Measurements from ENCODE around the gene FCGR1A.
"Not testable (repeated sequence)": the region's sequence is repeated elsewhere in the genome, so short reads cannot be mapped to it uniquely, and the experiment has no call there.

FCGR1A gene

GRCh38 chr1:149777084-149777483, 5.4 kb upstream of the FCGR1A start:
- DNase-seq (ENCODE audit: low spot score): not testable (repeated sequence)

DNA sequence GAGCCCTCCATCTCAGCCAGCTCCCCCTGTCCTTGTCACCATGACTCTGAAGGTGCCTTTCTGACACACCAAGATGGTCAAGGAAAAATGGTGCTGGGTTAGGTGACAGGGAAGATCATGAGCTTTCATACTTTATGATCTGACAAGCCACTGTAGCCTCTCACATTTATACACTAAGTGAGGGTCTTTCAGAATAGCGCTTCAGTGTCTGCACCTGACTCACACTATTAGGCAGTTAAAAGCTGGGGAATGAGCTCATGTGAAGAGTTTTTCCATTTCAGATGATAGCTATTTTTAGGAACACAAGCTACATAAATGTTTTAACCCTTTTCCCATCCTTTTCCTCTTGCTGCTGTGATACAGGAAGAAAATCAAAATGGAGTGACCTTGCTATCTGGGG, 4.2 kb upstream of the FCGR1A start:
- not testable (repeated sequence) for DNase-seq (ENCODE audit: low spot score)

DNA sequence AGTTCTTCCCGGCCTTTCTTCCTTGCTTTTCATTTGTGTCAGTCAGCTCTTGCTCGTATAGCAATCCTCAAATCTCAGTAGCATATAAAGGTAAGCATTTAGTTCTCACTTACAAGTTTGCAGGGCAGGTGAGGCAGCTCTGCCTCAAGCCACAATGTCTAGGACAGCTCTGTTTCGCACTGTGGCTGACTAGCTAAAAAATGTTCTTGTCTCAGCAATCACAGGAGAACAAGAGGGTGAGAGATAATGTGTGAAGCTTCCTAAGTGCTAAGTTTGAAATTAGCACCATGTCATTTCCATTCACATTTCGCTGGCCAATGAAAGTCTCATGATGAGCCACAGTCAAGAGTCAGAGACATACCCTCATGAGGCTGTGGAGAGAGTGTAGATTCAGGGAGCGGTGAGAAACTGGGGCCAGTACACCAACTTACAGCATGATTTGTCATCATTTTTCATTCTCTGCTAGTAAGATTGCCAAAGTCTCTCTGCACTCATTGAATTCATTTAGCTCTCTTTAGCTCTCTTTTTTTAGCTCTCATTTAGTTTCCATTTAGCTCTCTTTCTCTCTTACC, 995 bp upstream of the FCGR1A start:
- not testable (repeated sequence) for DNase-seq (ENCODE audit: low spot score)

- not testable (repeated sequence) for DNase-seq (ENCODE audit: low spot score)
These were observed 795 bp downstream of the FCGR1A start for GRCh38 chr1:149783289-149783688.

- DNase-seq (ENCODE audit: low spot score): not testable (repeated sequence)
These were observed 1.4 kb downstream of the FCGR1A start for GRCh38 chr1:149783868-149784267.

- DNase-seq (ENCODE audit: low spot score): not testable (repeated sequence)
These were observed 5.4 kb downstream of the FCGR1A start for GRCh38 chr1:149787688-149788451.

DNA sequence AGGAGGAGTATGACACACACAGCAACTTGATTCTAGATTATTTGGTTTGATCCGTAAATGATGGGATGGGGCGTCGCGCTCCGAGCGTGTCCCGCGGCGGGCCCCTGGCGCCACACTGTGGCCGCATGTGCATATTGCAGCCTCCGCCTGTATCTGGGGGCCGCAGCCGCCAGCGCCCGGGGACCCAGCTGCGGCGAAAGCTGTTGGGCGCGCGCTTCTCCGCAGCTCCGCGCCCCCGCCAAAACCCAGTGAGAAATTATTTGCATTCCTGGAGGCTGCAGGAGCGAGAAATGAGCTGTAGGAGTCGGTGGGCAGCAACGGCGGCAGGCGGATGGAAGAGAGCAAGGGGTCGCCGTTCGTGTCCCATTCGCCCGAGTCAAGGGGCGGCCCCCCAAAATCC, 10.0 kb downstream of the FCGR1A start:
- DNase-seq (ENCODE audit: low spot score): peak; percentile 72

GRCh38 chr1:149792912-149793515, 10.5 kb downstream of the FCGR1A start:
- peak; percentile 78 for DNase-seq (ENCODE audit: low spot score)

DNA sequence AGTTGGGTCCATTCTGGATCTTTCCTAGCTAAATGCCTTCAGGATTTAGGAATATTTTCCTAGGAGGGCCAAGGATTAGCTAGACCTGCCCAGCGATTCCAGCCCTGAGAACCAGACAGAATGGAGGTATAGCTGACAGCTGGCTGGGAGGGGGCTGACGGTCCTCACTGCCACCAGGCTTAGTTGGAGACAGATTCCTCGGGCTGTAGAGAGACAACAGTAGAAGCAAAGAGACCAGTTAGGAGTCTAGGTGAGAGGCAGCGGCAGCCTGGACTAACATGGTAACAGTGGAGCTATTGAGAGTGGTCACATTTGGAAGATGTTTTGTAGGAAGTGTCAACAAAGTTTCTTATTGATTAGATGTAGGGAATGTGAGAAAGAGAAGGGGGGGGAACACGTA, 11.4 kb downstream of the FCGR1A start:
- not testable (repeated sequence) for DNase-seq (ENCODE audit: low spot score)

- not testable (repeated sequence) for DNase-seq (ENCODE audit: low spot score)
These were observed 19.1 kb downstream of the FCGR1A start for GRCh38 chr1:149801628-149802027.

- not testable (repeated sequence) for DNase-seq (ENCODE audit: low spot score)
These were observed 22.1 kb downstream of the FCGR1A start for GRCh38 chr1:149804417-149805080.

GRCh38 chr1:149810697-149811405, 28.4 kb downstream of the FCGR1A start:
- not testable (repeated sequence) for DNase-seq (ENCODE audit: low spot score)

GRCh38 chr1:149811514-149811889, 29.0 kb downstream of the FCGR1A start:
- peak; percentile 60 for DNase-seq (ENCODE audit: low spot score)

GRCh38 chr1:149811890-149812829, 29.7 kb downstream of the FCGR1A start:
- DNase-seq (ENCODE audit: low spot score): peak; percentile 78

DNA sequence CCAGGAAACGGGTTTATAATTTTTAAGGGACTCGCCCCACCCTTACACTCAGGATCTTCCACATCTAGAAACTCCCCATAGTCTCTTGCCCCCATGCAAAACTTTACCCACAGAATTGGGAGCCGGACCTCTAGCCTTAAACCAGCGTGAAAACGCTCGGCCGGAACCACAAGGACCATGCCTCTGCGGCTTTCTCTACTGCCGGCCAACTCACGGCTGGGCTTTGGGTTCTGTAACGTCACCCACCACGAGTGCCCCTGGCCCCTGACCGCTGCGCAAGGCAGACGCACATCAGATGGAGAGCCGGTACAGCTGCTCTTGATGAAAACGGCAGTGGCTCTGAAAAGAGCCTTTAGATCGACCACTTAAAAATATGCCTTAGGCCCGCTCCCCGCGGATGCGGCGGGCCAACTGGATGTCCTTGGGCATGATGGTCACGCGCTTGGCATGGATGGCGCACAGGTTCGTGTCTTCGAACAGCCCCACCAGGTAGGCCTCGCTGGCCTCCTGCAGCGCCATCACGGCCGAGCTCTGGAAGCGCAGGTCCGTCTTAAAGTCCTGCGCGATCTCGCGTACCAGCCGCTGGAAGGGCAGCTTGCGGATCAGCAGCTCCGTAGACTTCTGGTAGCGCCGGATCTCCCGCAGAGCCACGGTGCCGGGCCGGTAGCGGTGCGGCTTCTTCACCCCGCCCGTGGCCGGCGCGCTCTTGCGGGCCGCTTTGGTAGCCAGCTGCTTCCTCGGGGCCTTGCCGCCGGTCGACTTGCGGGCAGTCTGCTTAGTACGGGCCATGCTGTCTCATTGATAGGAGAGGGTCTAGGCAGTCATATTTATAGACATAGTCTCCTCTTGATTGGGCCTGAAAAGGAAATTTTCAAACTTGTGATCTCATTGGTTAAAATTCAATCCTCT, 30.7 kb downstream of the FCGR1A start:
- peak; percentile 75 for DNase-seq (ENCODE audit: low spot score)

DNA sequence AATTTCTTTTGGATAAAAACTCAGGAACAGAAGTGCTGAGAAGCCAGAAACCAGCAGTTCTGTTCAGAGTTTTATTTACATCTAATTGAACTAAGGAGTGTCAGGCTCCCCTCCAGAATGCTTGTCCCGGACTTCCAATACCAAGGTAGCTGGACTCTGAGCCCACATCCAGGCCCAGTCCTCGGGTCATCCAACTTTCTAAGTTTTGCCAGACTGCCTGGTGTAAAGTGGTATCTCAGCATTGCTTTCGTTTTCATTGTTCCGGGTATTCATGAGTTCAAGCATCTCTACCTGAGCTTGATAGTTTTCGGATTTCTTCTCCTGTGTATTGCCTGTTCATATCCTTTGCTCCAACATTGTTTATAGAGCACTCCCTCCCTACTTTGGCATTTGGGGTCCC, 37.9 kb downstream of the FCGR1A start:
- DNase-seq (ENCODE audit: low spot score): not testable (repeated sequence)

- DNase-seq (ENCODE audit: low spot score): not testable (repeated sequence)
These were observed 44.1 kb downstream of the FCGR1A start for GRCh38 chr1:149826555-149826954.

GRCh38 chr1:149831764-149832315, 49.3 kb downstream of the FCGR1A start:
- not testable (repeated sequence) for DNase-seq (ENCODE audit: low spot score)

Measured in left forelimb (tissue), 1 donor.